GM12878 (cell line): ENCODE results near the gene NECTIN1. TPM values are rescaled to one million over a fixed set of nuclear protein-coding genes. Genes with fewer than 3 reads are reported as not detected.

Source experiments
- ATAC-seq: fragments of 200-7000 bp; cut with Tn5 transposase; 3 replicates; pipeline ENCODE4 v1.9.1; 2020; ENCODE audit warnings: mild to moderate bottlenecking, moderate library complexity
- BruUV-seq: library from RNA; stranded (reverse); fragments of 400-500 nt; replicated peaks from 2 replicates; lab custom pipeline; 2021; lab: Mats Ljungman, UMichigan
- CTCF ChIA-PET: fragments of 300-600 bp; sonication (Branson Sonifier 250); formaldehyde crosslinking; extraction: SDS; loops from one replicate; lab custom pipeline; 2021; ENCODE audit warnings: inconsistent platforms; lab: Yijun Ruan, JAX
- POLR2A ChIA-PET: fragments of 350-600 bp; formaldehyde crosslinking; extraction: SDS; loops from one replicate; lab custom pipeline; 2021; ENCODE audit warnings: inconsistent platforms; lab: Charles Lee
- RAD21 ChIA-PET: fragments of 300-600 bp; sonication (Branson Sonifier 250); formaldehyde crosslinking; loops from one replicate; lab custom pipeline; 2023; ENCODE audit warnings: antibody characterized with exemption; ENCODE audit not compliant: unreplicated experiment; lab: Charles Lee
- SMC1A ChIA-PET: fragments of 300-600 bp; sonication (Branson Sonifier 250); formaldehyde crosslinking; loops from one replicate; lab custom pipeline; 2023; ENCODE audit not compliant: unreplicated experiment, uncharacterized antibody; lab: Charles Lee
- DNase-seq: peaks from one replicate; pipeline ENCODE4 v3.0.0-alpha.2; 2011; ENCODE audit warnings: low read depth, low spot score
- FAIRE-seq: peaks from 3 replicates; lab custom pipeline; 2011; peaks lifted over from hg19 to GRCh38; lab: Jason Lieb, UNC
- H2AFZ ChIP-seq: 2 replicates; pipeline ENCODE4 v1.6.0; 2011; ENCODE audit warnings: low read depth, low read length, control low read depth; ENCODE audit not compliant: control insufficient read depth
- H3K27ac ChIP-seq: 2 replicates; pipeline ENCODE4 v1.5.1; 2011; ENCODE audit warnings: control low read depth; ENCODE audit not compliant: control insufficient read depth, insufficient read depth
- H3K27me3 ChIP-seq, 2 experiments: replicated peaks in 1 of 2; 2 replicates each; pipeline versions ENCODE4 v1.6.0 to v1.6.1; 2011; ENCODE audit warnings: low read length in 1 of 2; ENCODE audit not compliant: control insufficient read depth in 2 of 2, insufficient read depth in 2 of 2
- H3K36me3 ChIP-seq, 2 experiments: 2 replicates each; pipeline ENCODE4 v1.5.1; 2011; ENCODE audit warnings: low read length in 1 of 2; ENCODE audit not compliant: control insufficient read depth in 2 of 2, insufficient read depth in 2 of 2
- H3K4me1 ChIP-seq: 2 replicates; pipeline ENCODE4 v1.6.1; 2011; ENCODE audit warnings: mild to moderate bottlenecking, low read length, moderate library complexity, mixed read lengths; ENCODE audit not compliant: control insufficient read depth, insufficient read depth
- H3K4me2 ChIP-seq: 2 replicates; pipeline ENCODE4 v1.6.0; 2011; ENCODE audit warnings: control low read depth; ENCODE audit not compliant: control insufficient read depth, insufficient read depth
- H3K4me3 ChIP-seq: fragments of 200-600 bp; sonication (generic); 2 replicates; pipeline ENCODE4 v1.5.1; 2016
- H3K79me2 ChIP-seq: 2 replicates; pipeline ENCODE4 v1.6.0; 2011; ENCODE audit warnings: low read length; ENCODE audit not compliant: control insufficient read depth, insufficient read depth
- H3K9ac ChIP-seq: 2 replicates; pipeline ENCODE4 v1.8.0; 2011; ENCODE audit warnings: low read length, control low read depth, mixed read lengths; ENCODE audit not compliant: control insufficient read depth, insufficient read depth
- H3K9me3 ChIP-seq: replicated peaks from 3 replicates; pipeline ENCODE4 v1.5.1; 2011; ENCODE audit warnings: mild to moderate bottlenecking, low read length; ENCODE audit not compliant: control insufficient read depth, insufficient read depth
- H4K20me1 ChIP-seq: 2 replicates; pipeline ENCODE4 v1.6.0; 2011; ENCODE audit not compliant: control insufficient read depth, insufficient read depth
- CHD4 ChIP-seq: fragments of 200-600 bp; sonication (generic); IDR thresholded peaks from 2 replicates; pipeline ENCODE4 v1.6.1; 2016; ENCODE audit warnings: mild to moderate bottlenecking
- MYB ChIP-seq: fragments of 150-350 bp; IDR thresholded peaks from 2 replicates; pipeline ENCODE4 v1.6.1; 2014; ENCODE audit warnings: mild to moderate bottlenecking, low read depth, low read length, borderline replicate concordance
- RBBP5 ChIP-seq: fragments of 200-600 bp; sonication (generic); conservative IDR thresholded peaks from 2 replicates; pipeline ENCODE4 v1.6.1; 2016
- SIN3A ChIP-seq: IDR thresholded peaks from 2 replicates; pipeline ENCODE4 v1.6.1; 2012; ENCODE audit warnings: low read depth, low read length, improper control_type of control experiment
- SMC3 ChIP-seq: IDR thresholded peaks from 2 replicates; pipeline ENCODE4 v1.6.1; 2011; ENCODE audit warnings: low read length, improper control_type of control experiment, borderline replicate concordance
- WRNIP1 ChIP-seq: IDR thresholded peaks from 2 replicates; pipeline ENCODE4 v1.6.1; 2011; ENCODE audit warnings: low read depth, low read length, improper control_type of control experiment, borderline replicate concordance
- ZBTB11 ChIP-seq: fragments of 450-650 bp; formaldehyde crosslinking; IDR thresholded peaks from 2 replicates; pipeline ENCODE4 v1.5.0; 2022; ENCODE audit warnings: mild to moderate bottlenecking, missing genetic modification characterization
- WGBS: methylation state at CpG from one replicate; pipeline ENCODE4 v1.1.6; 2016; ENCODE audit warnings: low lambda C conversion rate; ENCODE audit not compliant: insufficient replicate concordance, insufficient coverage; ENCODE audit errors: missing lambda C conversion rate; 5-methylcytosine and 5-hydroxymethylcytosine counted together
- in situ Hi-C: fragments of 300-500 bp; cut with MboI; formaldehyde crosslinking; loops from 9 replicates; pipeline ENCODE4 v1.14.3; 2018; ENCODE audit warnings: mixed read lengths
- intact Hi-C: fragments of 100-400 bp; cut with micrococcal nuclease; formaldehyde crosslinking; loops from one replicate; pipeline ENCODE4 v1.14.2; 2022; ENCODE audit not compliant: unreplicated experiment
- polyA plus RNA-seq, 11 experiments: library from polyadenylated mRNA; depleted of rRNA in 4 of 11; unstranded in 6 of 11; stranded (reverse) in 5 of 11; fragments of >200 nt; fragmentation: Nextera tagmentation in 4 of 11; fragmentation: Illumina TruSeq in 1 of 11; extraction: Ambion mirVana in 4 of 11; extraction: Trizol in 1 of 11; gene quantifications; 1 replicate in 1 of 11; 2 replicates in 10 of 11; pipeline versions ENCODE4 v1.2.1 to v1.2.3, GENCODE V29; 2011 to 2016; ENCODE audit warnings: inconsistent platforms in 2 of 11, missing spikeins in 2 of 11, low read depth in 1 of 11
- total RNA-seq, 4 experiments: library from RNA; depleted of rRNA in 3 of 4; stranded (reverse); fragments of >200 nt in 3 of 4; fragmentation: Illumina TruSeq in 1 of 4; extraction: Trizol in 1 of 4; gene quantifications; 2 replicates each; pipeline versions ENCODE4 v1.2.1 to v1.2.3, GENCODE V29; 2013 to 2021

NECTIN1 gene
- total and polyA plus RNA-seq, 10 of the 15 experiments (the other 5 are each of a cell fraction or from before 2014, with no cell fraction given): 0.97 to 9.2 (median 2.3) TPM

- intact Hi-C loops: no loop called here
- in situ Hi-C loops: no loop called here
- no peak for ATAC-seq
- CTCF ChIA-PET: interaction anchor here (1.0 to 1.3 kb wide), 3 partner anchors 13 to 46 kb away, joined by 3 to 4 read pairs (median 3); partner anchors contain the start of gene NECTIN1
- Histone ChIP-seq H3K36me3 (no peaks in the 10 kb centered on the region; a peak in 1 of 4 replicates), H3K79me2 (no peaks in the 10 kb centered on the region), H3K4me2 (no peak overlapping the region), H2AFZ (no peak overlapping the region), H3K27ac (no peak overlapping the region), H3K9me3 (no peaks in the 10 kb centered on the region), H4K20me1 (no peaks in the 10 kb centered on the region), H3K27me3 (no peaks in the 10 kb centered on the region), H3K9ac (no peak overlapping the region), H3K4me3 (no peak overlapping the region), H3K4me1 (peaks cover 17% of the 10 kb centered on the region)
- FAIRE-seq: no peak
- WGBS: 15% methylated on average over 4 of the region's 4 CpGs
- no TSS peak for BruUV-seq
- TF ChIP-seq MYB (no peak), CHD4 (no peak), WRNIP1 (no peak), SMC3 (no peak), SIN3A (no peak), ZBTB11 (CRISPR knock-in tag) (no peak), RBBP5 (no peak)
- POLR2A ChIA-PET: interaction anchor here (1.2 kb wide), 1 partner anchor 13 kb away, joined by 4 read pairs; no protein-coding TSS in a partner anchor
- no peak for DNase-seq
- SMC1A ChIA-PET: no interaction called here
- RAD21 ChIA-PET: interaction anchor here (0.6 to 1.9 kb wide), 2 partner anchors 41 to 50 kb away, joined by 3 to 4 read pairs; partner anchors contain the start of gene NECTIN1
Measured at GRCh38 chr11:119688356-119688755, 40.6 kb downstream of the NECTIN1 start.
